ENCODE data around the gene LRCH1. TPM values are rescaled to one million over a fixed set of nuclear protein-coding genes. Genes with fewer than 3 reads are reported as not detected.
A peak's percentile ranks its signal among the peaks of the same experiment; 100 is the strongest.
"Not testable (repeated sequence)": the region's sequence is repeated elsewhere in the genome, so short reads cannot be mapped to it uniquely, and the experiment has no call there.

LRCH1 gene
- total and polyA plus RNA-seq, 4 donors = 13.4 to 19.0 (median 14.6) TPM

DNA sequence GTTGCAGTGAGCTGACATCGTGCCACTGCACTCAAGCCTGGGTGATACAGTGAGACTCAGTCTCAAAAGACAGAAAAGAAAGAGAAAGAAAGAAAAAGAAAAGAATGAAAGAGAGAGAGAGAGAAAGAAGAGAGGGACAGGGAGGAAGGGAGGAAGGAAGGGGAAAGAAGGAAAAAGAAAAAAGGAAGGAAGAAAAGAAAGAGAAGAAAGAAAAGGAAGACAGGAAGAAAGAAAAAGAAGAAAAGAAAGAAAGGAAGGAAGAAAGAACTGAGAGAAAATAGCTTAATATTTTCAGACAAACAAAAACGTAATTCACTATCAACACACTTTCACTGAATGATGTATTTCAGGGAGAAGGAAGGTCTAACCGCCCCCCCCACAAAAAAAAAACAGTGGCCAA is 204.7 kb downstream of the LRCH1 start:
- 89% methylated on average over 1 of the region's 3 CpGs for WGBS (ENCODE audit: insufficient coverage)
- no peaks in the 10 kb centered on the region for H3K9me3 ChIP-seq (ENCODE audit: control insufficient read depth, insufficient read depth, low read length)
- no peak for DNase-seq (ENCODE audit: low read depth in 4 of 6, low spot score in 6 of 6)
- no peaks in the 10 kb centered on the region for H3K36me3 ChIP-seq (ENCODE audit: control insufficient read depth, insufficient read depth, low read length)
- no peak overlapping the region for H3K4me3 ChIP-seq (ENCODE audit: low read depth, low read length)
- no peaks in the 10 kb centered on the region for H3K27me3 ChIP-seq (ENCODE audit: control insufficient read depth, insufficient read depth, low read length)
- H3K4me1 ChIP-seq (ENCODE audit: control insufficient read depth, insufficient read depth, low read length) = no peaks in the 10 kb centered on the region
- H3K27ac ChIP-seq (ENCODE audit: low read depth, low read length) = no peak overlapping the region

DNA sequence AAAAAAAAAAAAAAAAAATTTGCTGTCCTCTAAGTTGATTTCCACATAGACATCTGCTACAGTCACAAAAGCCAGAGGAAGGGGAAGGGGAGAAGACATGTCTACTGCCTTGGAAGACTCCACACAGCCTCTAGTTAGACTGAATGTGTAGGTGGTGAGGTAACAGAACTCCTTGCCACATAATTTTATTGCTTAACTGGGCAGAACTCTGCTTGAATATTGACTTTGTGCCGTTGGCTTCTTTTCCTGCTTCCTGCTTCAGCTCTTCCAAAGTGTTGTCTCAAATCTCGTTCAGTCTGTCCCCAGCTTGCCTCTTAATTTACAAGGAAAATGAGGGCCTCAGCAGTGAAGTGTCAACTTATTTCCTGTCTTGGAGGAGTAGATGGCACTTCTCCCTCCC is 206.9 kb downstream of the LRCH1 start:
- H3K4me3 ChIP-seq (ENCODE audit: low read depth, low read length) = no peak overlapping the region
- H3K27ac ChIP-seq (ENCODE audit: low read depth, low read length) = no peak overlapping the region
- no peaks in the 10 kb centered on the region for H3K27me3 ChIP-seq (ENCODE audit: control insufficient read depth, insufficient read depth, low read length)
- no peaks in the 10 kb centered on the region for H3K36me3 ChIP-seq (ENCODE audit: control insufficient read depth, insufficient read depth, low read length)
- H3K4me1 ChIP-seq (ENCODE audit: control insufficient read depth, insufficient read depth, low read length) = no peaks in the 10 kb centered on the region
- H3K9me3 ChIP-seq (ENCODE audit: control insufficient read depth, insufficient read depth, low read length) = no peaks in the 10 kb centered on the region
- 60% methylated on average over 1 of the region's 2 CpGs for WGBS (ENCODE audit: insufficient coverage)
- peak in 1 of 6 donors; percentile 13 for DNase-seq (ENCODE audit: low read depth in 4 of 6, low spot score in 6 of 6)

DNA sequence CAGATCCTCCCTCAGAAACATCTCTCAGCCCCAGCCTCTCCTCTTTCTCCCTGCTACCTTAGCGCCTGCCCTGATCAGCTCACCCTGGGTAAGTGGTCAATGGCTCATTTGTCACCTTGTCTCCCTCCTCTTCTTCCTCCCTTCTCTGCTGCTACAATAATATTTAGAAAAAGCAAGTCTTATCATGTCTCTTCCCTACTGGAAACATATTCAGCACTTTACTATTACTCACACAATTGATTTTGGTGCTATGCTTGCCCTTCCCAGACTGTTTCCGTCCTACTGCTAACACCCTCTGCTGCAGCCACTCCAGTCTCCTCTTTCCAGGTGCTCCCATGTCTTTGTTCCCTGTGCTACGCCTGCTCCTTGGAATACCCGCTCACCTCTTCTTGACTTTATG is 208.2 kb downstream of the LRCH1 start:
- 100% methylated on average over 4 of the region's 4 CpGs for WGBS (ENCODE audit: insufficient coverage)
- Histone ChIP-seq H3K4me1 (ENCODE audit: control insufficient read depth, insufficient read depth, low read length) (no peaks in the 10 kb centered on the region), H3K9me3 (ENCODE audit: control insufficient read depth, insufficient read depth, low read length) (no peaks in the 10 kb centered on the region), H3K36me3 (ENCODE audit: control insufficient read depth, insufficient read depth, low read length) (no peaks in the 10 kb centered on the region), H3K27ac (ENCODE audit: low read depth, low read length) (no peak overlapping the region), H3K27me3 (ENCODE audit: control insufficient read depth, insufficient read depth, low read length) (no peaks in the 10 kb centered on the region), H3K4me3 (ENCODE audit: low read depth, low read length) (no peak overlapping the region)
- no peak for DNase-seq (ENCODE audit: low read depth in 4 of 6, low spot score in 6 of 6)

DNA sequence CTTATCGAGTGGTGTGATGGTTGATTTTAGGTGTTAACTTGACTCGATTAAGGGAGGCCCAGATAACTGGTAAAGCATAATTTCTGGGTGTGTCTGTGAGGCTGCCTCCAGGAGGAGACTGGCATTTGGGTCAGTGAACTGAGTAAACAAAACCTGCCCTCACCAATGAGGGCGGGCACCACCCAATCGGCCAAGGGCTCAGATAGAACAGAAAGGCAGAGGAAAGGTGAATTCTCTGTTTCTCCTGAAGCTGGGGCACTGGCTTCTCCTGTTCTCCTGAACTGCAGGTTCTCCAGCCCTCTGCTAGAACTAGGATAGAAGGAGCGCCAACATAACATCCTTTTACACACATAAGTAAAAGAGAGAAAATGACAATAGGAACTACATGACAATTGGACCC is 208.9 kb downstream of the LRCH1 start:
- no peaks in the 10 kb centered on the region for H3K4me1 ChIP-seq (ENCODE audit: control insufficient read depth, insufficient read depth, low read length)
- no peaks in the 10 kb centered on the region for H3K36me3 ChIP-seq (ENCODE audit: control insufficient read depth, insufficient read depth, low read length)
- no peak for DNase-seq (ENCODE audit: low read depth in 4 of 6, low spot score in 6 of 6)
- H3K27ac ChIP-seq (ENCODE audit: low read depth, low read length) = no peak overlapping the region
- no CpG with 5 or more reads among the region's 5 CpGs for WGBS (ENCODE audit: insufficient coverage)
- H3K27me3 ChIP-seq (ENCODE audit: control insufficient read depth, insufficient read depth, low read length) = no peaks in the 10 kb centered on the region
- H3K9me3 ChIP-seq (ENCODE audit: control insufficient read depth, insufficient read depth, low read length) = no peaks in the 10 kb centered on the region
- no peak overlapping the region for H3K4me3 ChIP-seq (ENCODE audit: low read depth, low read length)

DNA sequence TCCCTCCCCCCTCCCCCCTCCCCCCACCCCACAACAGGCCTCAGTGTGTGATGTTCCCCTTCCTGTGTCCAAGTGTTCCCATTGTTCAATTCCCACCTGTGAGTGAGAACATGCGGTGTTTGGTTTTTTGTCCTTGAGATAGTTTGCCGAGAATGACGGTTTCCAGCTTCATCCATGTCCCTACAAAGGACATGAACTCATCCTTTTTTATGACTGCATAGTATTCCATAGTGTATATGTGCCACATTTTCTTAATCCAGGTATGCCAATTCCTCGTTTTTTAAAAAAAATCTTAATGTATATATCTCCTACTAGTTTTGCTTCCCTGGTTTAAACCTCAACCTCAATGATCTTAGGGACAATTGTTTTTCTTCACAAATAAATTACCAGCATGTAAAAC is 217.0 kb downstream of the LRCH1 start:
- H3K4me3 ChIP-seq (ENCODE audit: low read depth, low read length); H3K4me1 ChIP-seq (ENCODE audit: control insufficient read depth, insufficient read depth, low read length); H3K36me3 ChIP-seq (ENCODE audit: control insufficient read depth, insufficient read depth, low read length); H3K27ac ChIP-seq (ENCODE audit: low read depth, low read length); H3K27me3 ChIP-seq (ENCODE audit: control insufficient read depth, insufficient read depth, low read length); H3K9me3 ChIP-seq (ENCODE audit: control insufficient read depth, insufficient read depth, low read length); DNase-seq (ENCODE audit: low read depth in 4 of 6, low spot score in 6 of 6): not testable (repeated sequence)
- WGBS (ENCODE audit: insufficient coverage) = no CpG with 5 or more reads among the region's 4 CpGs

DNA sequence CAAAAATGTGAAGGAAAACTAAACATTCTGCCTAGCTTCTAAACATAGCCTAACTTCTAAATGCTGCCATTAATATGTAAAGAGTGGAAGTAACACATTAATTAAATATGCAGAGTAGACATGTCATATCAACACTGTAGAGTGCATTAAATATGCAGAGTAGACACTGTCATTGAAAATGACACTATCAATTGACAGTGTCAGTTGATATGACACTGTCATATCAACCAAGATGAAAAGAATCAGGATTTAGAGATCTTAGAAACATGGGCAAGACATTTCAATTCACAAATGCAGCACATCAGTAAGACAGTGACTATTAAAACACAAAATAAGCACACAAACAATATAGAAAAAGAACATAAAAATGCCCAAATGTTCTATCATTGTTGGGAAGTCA is 218.7 kb downstream of the LRCH1 start:
- no peaks in the 10 kb centered on the region for H3K9me3 ChIP-seq (ENCODE audit: control insufficient read depth, insufficient read depth, low read length)
- H3K4me3 ChIP-seq (ENCODE audit: low read depth, low read length) = no peak overlapping the region
- no peaks in the 10 kb centered on the region for H3K27me3 ChIP-seq (ENCODE audit: control insufficient read depth, insufficient read depth, low read length)
- peaks cover 3% of the 10 kb centered on the region for H3K36me3 ChIP-seq (ENCODE audit: control insufficient read depth, insufficient read depth, low read length)
- DNase-seq (ENCODE audit: low read depth in 4 of 6, low spot score in 6 of 6) = no peak
- no peaks in the 10 kb centered on the region for H3K4me1 ChIP-seq (ENCODE audit: control insufficient read depth, insufficient read depth, low read length)
- no peak overlapping the region for H3K27ac ChIP-seq (ENCODE audit: low read depth, low read length)

DNA sequence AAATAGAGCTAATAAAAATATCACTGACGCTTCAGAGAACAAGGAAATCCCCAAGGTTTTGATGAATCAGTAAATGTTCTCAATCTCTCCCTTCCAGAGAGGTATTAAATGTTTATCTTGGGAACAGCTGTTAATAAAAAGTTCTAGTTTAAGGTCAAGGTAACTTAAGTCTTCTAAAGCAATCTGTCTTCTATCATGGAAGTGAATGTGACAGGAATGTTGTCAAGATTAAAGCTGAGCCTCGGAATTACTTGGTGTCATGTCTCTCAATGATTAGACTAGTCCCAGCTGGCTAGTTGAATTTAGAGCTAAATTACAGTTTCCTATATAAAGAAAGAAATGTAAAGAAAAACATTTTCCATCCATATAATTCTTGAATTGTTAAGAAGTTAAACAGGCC is 220.6 kb downstream of the LRCH1 start:
- WGBS (ENCODE audit: insufficient coverage) = no CpG with 5 or more reads among the region's 2 CpGs

DNA sequence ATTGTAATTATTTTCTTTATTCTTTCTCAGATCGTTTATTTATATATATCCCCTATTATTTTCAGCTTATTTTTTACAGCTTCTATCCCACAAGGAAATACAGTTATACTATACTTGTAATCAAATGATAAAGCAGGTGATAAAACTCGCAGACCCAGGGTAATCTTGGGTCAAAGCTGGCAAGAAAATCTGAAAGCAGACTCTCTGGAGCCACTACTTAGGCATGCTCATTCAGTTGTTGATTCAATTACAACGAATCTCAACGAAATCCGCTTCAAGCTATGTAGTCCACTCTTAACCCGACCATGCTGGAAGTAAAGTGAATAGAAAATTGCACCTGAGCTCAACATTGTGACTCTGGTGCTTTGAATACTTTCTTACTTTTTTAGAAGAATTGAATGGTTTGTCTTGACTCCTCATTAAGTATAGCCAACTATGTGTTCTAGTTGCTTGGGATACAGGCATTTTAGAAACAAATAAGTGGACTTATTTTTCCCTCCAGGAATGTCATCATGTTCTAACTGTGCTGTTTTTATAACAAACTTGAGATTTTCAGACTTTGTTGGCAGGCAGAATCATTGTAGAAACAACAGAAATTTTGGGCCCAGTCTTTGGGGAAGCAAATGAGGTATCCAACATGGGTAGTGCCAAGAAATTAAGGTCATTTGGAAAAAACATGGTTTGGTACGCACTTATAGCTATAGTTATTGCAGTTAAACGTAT is 222.6 kb downstream of the LRCH1 start:
- no peaks in the 10 kb centered on the region for H3K27me3 ChIP-seq (ENCODE audit: control insufficient read depth, insufficient read depth, low read length)
- WGBS (ENCODE audit: insufficient coverage) = 33% methylated on average over 1 of the region's 8 CpGs
- no peak for DNase-seq (ENCODE audit: low read depth in 4 of 6, low spot score in 6 of 6)
- H3K36me3 ChIP-seq (ENCODE audit: control insufficient read depth, insufficient read depth, low read length) = peaks cover 3% of the 10 kb centered on the region
- no peak overlapping the region for H3K27ac ChIP-seq (ENCODE audit: low read depth, low read length)
- H3K9me3 ChIP-seq (ENCODE audit: control insufficient read depth, insufficient read depth, low read length) = no peaks in the 10 kb centered on the region
- H3K4me1 ChIP-seq (ENCODE audit: control insufficient read depth, insufficient read depth, low read length) = no peaks in the 10 kb centered on the region
- H3K4me3 ChIP-seq (ENCODE audit: low read depth, low read length) = no peak overlapping the region

More for the DNA sequence above, 220.6 kb downstream of the LRCH1 start:
- no peaks in the 10 kb centered on the region for H3K4me1 ChIP-seq (ENCODE audit: control insufficient read depth, insufficient read depth, low read length)
- H3K4me3 ChIP-seq (ENCODE audit: low read depth, low read length) = no peak overlapping the region
- H3K27ac ChIP-seq (ENCODE audit: low read depth, low read length) = no peak overlapping the region
- peaks cover 3% of the 10 kb centered on the region for H3K36me3 ChIP-seq (ENCODE audit: control insufficient read depth, insufficient read depth, low read length)
- no peak for DNase-seq (ENCODE audit: low read depth in 4 of 6, low spot score in 6 of 6)
- H3K9me3 ChIP-seq (ENCODE audit: control insufficient read depth, insufficient read depth, low read length) = no peaks in the 10 kb centered on the region
- H3K27me3 ChIP-seq (ENCODE audit: control insufficient read depth, insufficient read depth, low read length) = no peaks in the 10 kb centered on the region

DNA sequence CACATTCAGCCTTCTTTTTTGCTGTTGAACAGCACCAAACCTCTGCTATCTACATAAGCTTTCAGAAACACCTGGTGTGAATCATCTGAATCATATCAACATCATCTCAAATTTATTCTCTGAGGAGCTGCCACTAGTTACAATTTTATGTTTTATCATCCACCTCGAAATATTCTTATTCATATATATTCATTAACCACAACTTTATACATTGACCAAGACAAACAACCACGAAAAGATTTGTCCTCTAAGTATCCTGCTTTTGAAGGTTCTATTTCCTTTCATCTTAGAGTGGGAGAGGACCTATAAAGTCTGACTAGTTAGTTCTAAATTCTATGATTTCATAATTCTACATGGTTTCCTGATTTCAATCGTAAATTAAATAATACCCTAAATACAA is 225.1 kb downstream of the LRCH1 start:
- Histone ChIP-seq H3K9me3 (ENCODE audit: control insufficient read depth, insufficient read depth, low read length) (no peaks in the 10 kb centered on the region), H3K36me3 (ENCODE audit: control insufficient read depth, insufficient read depth, low read length) (no peaks in the 10 kb centered on the region), H3K27ac (ENCODE audit: low read depth, low read length) (no peak overlapping the region), H3K4me1 (ENCODE audit: control insufficient read depth, insufficient read depth, low read length) (no peaks in the 10 kb centered on the region), H3K4me3 (ENCODE audit: low read depth, low read length) (no peak overlapping the region), H3K27me3 (ENCODE audit: control insufficient read depth, insufficient read depth, low read length) (no peaks in the 10 kb centered on the region)
- DNase-seq (ENCODE audit: low read depth in 4 of 6, low spot score in 6 of 6) = no peak
- WGBS (ENCODE audit: insufficient coverage) = no CpG with 5 or more reads among the region's 3 CpGs

DNA sequence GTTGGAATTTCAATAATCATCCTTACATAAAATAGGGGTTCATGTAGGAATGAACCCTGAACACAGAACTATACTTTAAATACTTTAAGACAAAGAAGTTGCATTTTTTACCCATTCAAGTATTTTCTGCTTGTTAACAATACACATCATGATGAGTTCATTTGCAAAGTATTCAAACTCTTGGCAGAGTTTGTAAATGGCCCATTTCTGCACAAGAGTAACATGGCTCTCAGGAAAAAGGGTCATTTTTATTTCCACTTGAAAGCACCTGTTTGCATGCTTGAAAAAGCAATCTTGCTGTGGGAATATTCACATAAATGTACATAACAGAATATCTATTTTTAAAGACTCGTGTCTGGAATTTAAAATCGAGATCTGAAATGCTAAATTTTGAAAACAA is 225.9 kb downstream of the LRCH1 start:
- Histone ChIP-seq H3K36me3 (ENCODE audit: control insufficient read depth, insufficient read depth, low read length) (no peaks in the 10 kb centered on the region), H3K27ac (ENCODE audit: low read depth, low read length) (no peak overlapping the region), H3K9me3 (ENCODE audit: control insufficient read depth, insufficient read depth, low read length) (no peaks in the 10 kb centered on the region), H3K4me1 (ENCODE audit: control insufficient read depth, insufficient read depth, low read length) (no peaks in the 10 kb centered on the region), H3K27me3 (ENCODE audit: control insufficient read depth, insufficient read depth, low read length) (no peaks in the 10 kb centered on the region), H3K4me3 (ENCODE audit: low read depth, low read length) (no peak overlapping the region)
- WGBS (ENCODE audit: insufficient coverage) = no CpG with 5 or more reads among the region's 2 CpGs
- DNase-seq (ENCODE audit: low read depth in 4 of 6, low spot score in 6 of 6) = no peak

Measured in spinal cord (tissue), 10 donors.